ENCODE measurements around the gene ZC3H7A.
"Not testable (repeated sequence)": the region's sequence is repeated elsewhere in the genome, so short reads cannot be mapped to it uniquely, and the experiment has no call there.

Gene ZC3H7A

DNA sequence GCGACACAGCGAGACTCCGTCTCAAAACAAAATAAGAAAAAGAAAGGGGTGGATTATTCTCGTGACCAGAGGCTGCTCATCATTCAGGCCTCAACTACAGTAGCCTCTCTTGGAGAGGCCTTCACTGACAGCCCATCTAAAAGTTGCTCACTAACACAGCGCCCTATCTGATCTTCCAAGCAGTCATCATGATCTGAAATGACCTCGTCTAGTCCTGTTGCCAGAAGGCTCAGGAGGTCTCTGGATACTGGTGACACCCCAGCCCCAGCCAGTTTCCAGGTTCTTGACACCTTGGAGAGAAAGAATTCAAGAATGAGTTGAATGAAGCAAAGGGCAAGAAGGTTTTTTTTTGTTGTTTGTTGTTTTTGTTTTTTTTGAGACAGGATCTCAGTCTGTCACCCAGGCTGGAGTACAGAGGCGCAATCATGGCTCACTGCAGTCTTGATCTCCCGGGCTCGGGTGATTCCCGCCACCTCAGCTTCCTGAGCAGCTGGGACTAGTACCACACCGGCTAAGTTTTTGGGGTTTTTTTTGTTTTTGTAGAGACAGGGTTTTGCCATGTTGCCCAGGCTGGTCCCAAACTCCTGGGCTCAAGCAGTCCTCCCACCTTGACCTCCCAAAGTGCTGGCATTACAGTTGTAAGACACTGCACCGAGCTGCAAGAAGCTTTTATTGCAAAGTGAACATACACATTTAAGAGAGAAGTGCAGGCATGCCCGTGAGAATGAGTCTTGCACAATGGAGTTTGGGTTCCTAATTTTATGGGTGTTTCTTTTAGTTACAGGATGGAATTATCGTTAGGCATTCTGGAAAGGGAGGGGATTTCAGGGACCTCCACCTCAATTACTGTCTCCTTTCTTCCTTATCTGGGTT, 2.7 kb upstream of the ZC3H7A start:
- DNase-seq (ENCODE audit: low read depth): no peak

DNA sequence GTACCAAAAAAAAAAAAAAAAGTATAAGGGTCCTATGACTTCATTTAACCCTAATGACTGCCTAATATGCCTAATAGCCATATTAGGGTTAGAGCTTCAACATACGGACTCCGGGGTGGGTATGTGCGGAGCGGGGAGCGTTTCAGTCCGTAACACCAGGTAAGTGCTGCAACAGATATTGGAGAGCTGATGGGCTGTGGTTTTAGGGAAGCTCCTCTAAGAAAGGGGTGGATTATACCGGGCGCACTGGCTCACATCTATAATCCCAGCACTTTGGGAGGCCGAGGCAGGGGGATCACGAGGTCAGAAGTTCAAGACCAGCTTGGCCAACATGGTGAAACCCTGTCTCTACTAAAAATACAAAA, 1.9 kb upstream of the ZC3H7A start:
- no peak for DNase-seq (ENCODE audit: low read depth)

GRCh38 chr16:11797957-11798299, 870 bp upstream of the ZC3H7A start:
- no peak for DNase-seq (ENCODE audit: low read depth)

DNA sequence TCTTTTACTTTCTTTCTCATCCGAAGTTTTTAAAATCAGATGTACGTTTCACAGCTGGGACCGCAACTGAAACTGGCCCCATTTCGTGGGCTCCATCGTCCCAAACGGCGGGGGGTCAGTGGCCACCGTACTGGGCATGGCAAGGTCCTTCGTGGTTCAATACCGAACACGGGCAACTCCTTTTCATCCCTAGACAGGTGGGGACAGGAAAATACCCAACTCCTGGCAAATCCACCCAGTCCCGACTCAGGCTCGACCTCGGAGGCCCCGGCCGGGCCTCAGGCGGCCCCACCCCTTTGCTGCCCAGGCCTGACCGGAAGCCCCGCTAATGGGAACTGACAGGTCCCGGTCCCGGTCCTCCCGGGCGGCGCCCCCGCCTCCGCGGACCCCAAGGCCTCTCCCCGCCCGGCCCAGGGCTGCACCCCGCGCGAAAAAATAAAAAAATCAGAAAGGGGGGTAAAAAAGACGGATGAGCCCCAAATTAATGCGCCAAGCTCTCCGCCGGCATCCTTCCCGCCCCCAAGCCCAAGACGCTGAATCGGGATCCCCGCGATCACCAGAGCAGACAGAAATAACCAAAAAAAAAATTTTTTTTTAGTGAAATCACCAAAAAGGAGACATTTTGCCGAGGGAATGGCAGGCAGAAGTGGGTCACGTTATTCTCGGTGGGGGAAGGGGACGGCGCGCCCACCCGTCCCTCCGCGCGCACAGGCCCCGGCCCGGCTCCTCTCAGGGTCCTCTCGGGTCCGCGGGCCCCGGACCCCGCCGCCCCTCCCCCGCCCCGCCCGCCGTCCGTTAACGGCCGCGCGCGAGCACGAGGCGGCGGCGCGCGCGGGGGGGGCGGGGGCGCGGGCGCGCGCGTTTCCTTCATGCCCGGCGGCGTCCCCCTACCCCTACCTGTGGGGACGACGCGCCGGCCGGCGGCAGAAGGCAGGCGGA, 562 bp downstream of the ZC3H7A start:
- DNase-seq (ENCODE audit: low read depth): no peak

DNA sequence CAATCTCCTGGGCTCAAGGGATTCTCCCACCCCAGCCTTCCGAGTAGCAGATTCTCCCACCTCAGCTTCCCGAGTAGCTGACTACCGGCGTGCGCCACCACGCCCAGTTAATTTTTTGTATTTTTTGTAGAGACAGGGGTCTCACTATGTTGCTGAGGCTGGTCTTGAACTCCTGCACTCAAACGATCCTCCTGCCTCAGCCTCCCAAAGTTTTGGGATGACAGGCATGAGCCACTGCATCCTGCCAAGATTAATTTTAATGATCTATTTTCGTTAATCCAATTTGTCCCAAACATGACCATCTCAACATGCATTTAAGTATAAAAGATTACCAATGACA, 1.2 kb downstream of the ZC3H7A start:
- DNase-seq (ENCODE audit: low read depth): no peak

- no peak for DNase-seq (ENCODE audit: low read depth)
These were observed 1.8 kb downstream of the ZC3H7A start for GRCh38 chr16:11794996-11795886.

DNA sequence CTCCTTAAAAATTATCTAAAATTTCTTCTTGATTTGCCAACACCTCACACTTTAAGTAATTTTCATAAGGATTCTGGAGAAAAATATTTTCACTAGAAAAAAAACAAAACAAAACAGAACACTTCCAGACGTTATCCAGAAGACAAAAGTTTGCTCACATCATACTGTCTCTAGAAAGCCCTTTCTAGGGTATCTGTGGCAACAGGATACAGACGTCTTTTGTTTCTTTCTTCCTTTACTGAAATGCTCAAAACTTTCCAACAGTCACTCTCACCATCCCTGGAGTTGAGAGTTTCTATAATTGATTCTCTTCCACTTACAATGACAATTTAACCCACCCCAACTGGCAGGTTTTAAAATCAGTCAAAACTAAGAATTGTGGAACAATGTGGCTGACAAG, 2.6 kb downstream of the ZC3H7A start:
- no peak for DNase-seq (ENCODE audit: low read depth)

- no peak for DNase-seq (ENCODE audit: low read depth)
These were observed 3.2 kb downstream of the ZC3H7A start for GRCh38 chr16:11793840-11794239.

DNA sequence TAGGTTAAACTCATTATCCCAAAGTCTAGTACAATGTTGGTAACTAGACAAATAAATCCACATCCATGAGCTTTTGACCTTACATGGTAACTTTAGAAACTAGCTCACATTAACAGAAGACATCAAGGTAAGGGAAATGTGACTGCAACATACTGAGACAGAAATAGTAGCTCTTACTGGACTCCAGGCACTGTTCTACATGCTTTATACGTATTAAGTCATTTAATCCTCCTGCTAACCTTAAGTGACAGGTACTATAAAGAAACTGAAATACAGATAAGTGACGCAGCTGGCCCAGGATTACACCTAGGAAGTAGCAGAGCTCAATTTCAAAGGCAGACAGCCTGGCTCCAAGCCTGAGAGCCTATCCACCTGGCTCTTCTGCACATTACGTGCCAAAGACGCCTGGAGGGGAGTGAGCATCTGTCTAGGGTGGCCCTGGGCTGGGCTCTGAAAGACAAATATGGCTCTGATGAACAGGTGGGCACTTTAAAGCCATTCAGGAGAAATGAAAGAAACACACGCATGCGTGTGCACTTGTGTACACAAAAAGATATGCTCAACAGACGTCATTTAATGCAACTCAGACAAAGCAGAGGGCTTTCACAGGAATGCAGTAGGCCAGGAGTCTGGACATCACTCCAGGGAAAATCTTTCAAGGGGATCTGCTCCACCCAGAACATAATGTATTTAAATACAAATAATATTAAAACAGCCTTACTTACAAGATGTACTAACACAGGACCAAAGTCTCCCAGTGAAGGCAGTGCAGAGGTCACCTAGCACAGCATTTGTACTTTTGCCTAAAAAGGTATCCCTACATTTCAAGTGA, 4.4 kb downstream of the ZC3H7A start:
- DNase-seq (ENCODE audit: low read depth): no peak

DNA sequence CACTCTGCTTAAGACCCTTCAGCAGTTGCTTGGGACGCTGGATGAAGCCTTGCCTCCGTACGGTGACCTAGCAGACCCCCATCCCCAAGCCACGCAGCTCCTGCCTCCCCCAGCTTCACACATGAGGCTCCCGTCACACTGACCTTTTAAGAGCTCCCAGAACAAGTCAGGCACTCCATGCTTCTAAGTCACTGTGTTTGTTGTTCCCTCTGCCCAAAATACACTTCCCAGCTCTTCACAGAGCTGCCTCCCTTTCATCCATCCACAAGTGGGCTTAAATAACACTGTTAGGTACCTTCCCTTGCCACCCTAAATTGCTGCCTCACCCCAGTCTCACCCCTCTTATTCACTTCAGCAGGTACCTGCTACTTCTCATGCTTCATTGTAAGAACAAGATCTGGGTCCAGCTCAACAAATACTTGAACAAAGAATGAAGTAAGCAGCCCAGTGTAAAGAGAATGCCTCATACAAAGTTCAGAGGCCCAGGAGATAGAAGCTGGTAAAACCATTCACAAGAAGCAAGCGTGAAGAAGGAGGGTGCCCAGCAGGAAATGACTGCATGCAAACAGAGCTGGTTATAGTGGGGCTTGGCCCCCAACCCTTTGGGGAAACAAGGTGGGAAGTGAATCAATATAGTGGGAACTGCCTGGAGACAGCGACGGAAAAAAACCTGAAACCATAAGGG, 5.8 kb downstream of the ZC3H7A start:
- DNase-seq (ENCODE audit: low read depth): no peak

DNA sequence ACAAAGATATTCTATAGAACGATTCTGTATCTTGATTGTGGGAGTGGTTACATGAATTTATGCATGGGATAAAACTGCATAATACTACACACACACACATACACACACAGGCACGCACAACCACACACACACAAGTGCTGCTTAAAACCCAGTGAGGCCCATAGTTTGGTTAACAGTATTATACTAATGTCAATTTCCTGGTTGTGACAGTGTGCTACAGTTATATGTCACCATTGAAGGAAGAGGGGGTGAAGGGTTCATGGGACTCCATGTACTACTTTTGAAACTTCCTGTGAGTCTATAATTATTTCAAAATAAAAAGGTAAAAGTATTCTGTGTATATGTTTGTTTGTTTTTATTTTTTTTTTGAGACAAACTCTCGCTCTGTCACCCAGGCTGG, 8.1 kb downstream of the ZC3H7A start:
- DNase-seq (ENCODE audit: low read depth): no peak

- DNase-seq (ENCODE audit: low read depth): not testable (repeated sequence)
These were observed 12.0 kb downstream of the ZC3H7A start for GRCh38 chr16:11784980-11785599.

- not testable (repeated sequence) for DNase-seq (ENCODE audit: low read depth)
These were observed 12.7 kb downstream of the ZC3H7A start for GRCh38 chr16:11784381-11784780.

DNA sequence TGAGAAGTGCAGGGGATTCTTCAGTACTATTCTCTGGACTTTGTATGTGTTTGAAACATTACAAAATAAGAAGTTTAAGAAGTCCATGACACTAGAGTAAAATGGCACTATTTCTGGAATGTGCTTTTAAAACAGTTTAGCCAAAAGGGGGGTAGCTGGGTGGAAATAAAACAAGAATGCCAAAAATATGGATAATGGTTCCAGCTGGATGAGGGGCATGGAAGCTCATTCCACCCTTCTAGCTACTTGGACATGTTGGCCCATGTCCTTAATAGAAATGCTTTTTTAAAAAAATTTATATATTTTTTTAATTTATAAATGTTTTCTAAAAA, 13.1 kb downstream of the ZC3H7A start:
- DNase-seq (ENCODE audit: low read depth): no peak

DNA sequence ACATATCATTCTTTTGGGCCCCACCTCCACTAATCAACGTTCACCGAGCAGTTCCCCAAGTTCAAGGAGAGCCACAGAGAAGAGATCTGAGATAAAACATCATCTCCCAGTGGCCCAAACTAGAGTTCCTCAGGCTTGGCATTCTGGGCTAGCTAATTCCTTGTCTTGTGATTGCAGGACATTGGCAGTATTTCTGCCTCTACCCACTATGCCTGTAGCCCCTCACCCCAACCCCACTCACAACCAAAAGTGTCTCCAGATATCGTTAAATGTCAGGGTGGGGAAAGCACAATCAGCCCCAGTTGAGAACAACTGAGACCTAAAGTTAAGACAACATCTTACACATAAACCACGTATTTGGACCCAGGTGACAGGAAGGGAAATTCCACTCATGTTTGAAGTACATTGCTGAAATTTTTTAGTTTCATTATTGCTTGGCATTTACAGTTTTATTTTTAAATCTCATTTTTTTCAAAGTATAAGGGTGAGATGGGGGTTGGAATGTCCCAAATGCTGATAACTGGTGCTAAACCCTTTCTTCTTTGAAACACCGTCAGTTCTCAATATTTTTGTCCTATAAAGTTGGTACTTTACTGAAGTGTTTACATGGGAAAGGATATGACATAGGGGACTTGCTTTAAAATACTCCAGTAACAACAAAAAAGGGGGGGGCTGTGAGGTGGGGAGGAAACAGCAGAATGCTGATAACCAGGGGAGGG, 13.6 kb downstream of the ZC3H7A start:
- DNase-seq (ENCODE audit: low read depth): no peak

- DNase-seq (ENCODE audit: low read depth): no peak
These were observed 15.3 kb downstream of the ZC3H7A start for GRCh38 chr16:11781773-11782172.

- DNase-seq (ENCODE audit: low read depth): no peak
These were observed 15.9 kb downstream of the ZC3H7A start for GRCh38 chr16:11780991-11781680.

GRCh38 chr16:11779074-11779473, 18.0 kb downstream of the ZC3H7A start:
- DNase-seq (ENCODE audit: low read depth): no peak

- no peak for DNase-seq (ENCODE audit: low read depth)
These were observed 22.9 kb downstream of the ZC3H7A start for GRCh38 chr16:11774065-11774626.

Measured in stimulated activated CD8-positive, alpha-beta memory T cell treated with anti-CD3 and anti-CD28 coated beads, Interleukin-12 subunit alpha, Interleukin-12 subunit beta, amount 100 ng/mL, for 1 hour (primary cell).